Measurements from ENCODE around the gene EEFSEC. TPM values are rescaled to one million over a fixed set of nuclear protein-coding genes. Genes with fewer than 3 reads are reported as not detected.
A peak's percentile ranks its signal among the peaks of the same experiment; 100 is the strongest.

Gene EEFSEC
- polyA plus RNA-seq, 1 donor = 17.1 TPM

DNA sequence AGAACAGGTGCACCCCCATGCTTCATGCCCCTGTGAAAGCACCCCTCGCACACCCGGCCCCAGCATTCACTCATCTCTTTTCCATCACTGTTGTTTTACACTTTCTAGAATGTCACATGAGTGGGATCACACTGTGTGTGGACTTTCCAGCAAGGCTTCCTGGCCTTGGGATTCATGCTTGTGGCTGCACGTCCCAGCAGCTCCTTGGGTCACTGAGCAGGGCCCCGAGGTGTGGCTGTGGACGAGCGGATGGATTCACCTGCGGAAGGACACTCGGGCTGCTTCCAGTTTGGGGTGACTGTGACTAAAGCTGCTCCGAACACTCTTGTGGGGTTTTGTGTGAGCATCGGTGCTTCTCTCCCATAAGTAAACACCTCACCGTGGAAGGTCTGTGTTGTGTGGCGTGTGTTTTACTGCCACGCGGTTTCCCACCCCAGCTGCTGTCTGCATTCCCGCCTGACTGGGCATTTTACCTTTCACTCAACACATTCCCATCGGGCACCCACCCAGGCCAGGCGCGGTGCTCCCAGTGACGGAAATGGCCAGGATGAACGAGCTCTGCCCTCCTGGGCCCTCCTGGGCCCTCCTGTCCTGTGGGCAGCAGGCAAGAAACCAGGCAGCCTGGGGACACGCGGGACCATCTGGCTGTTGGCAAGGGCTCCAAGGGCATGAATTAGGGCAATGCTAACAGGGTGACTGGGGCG lies 272.0 kb downstream of the EEFSEC start:
- no peak for DNase-seq (ENCODE audit: low read depth)

DNA sequence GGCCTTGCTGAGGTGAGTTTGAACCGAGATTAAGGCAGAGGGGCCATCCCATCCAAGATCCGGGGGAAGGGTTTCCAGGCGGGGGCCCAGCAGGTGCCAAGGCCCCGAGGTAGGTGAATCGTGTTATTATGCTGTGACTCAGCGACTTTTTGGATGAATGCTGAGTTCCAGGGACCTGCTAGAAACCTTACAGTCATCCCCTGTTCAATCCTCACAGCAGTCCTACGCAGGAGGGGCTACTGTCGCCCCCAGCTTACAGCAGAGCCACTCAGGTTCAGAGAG lies 272.5 kb downstream of the EEFSEC start:
- DNase-seq (ENCODE audit: low read depth) = no peak

DNA sequence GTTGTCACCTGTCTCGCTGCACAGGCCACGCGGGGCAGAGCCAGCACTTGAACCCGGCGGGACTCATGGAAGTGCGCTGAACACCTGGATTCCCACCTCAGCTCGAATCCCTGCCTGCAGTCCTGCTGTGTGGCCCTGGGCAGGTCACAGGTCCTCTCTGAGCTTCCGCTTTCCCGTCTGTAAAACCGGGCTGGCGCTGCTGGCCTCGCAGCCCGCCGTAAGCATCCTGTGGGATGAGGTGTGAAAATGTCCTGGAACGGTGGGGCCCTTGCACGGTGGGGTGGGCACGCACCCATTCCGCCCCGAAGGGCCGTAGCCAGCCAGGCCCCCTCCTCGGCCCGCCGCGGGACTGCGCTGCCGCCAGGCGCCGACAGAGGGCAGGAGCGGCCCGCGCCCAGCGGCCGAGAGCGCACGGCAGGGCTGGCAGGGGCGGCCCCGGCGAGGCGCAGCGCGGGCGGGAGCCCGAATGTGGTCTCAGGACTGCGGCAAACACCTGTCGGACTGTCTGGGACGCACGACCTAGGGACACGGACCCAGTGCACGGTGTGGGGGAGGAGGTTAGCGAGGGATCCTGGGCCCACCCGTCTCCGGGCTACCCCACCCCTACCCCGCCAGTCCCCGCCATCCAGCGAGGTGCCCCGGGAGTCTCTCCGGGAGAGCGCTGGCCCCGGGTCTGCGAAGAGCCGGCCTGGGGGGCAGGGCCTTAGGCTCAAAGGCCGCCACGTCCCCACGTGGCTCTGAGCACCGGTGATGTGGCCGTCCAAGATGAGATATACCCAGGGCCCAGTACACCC lies 273.0 kb downstream of the EEFSEC start:
- peak; percentile 5 for DNase-seq (ENCODE audit: low read depth)

- DNase-seq (ENCODE audit: low read depth) = no peak
Measured at GRCh38 chr3:128427175-128427857, 274.0 kb downstream of the EEFSEC start.

DNA sequence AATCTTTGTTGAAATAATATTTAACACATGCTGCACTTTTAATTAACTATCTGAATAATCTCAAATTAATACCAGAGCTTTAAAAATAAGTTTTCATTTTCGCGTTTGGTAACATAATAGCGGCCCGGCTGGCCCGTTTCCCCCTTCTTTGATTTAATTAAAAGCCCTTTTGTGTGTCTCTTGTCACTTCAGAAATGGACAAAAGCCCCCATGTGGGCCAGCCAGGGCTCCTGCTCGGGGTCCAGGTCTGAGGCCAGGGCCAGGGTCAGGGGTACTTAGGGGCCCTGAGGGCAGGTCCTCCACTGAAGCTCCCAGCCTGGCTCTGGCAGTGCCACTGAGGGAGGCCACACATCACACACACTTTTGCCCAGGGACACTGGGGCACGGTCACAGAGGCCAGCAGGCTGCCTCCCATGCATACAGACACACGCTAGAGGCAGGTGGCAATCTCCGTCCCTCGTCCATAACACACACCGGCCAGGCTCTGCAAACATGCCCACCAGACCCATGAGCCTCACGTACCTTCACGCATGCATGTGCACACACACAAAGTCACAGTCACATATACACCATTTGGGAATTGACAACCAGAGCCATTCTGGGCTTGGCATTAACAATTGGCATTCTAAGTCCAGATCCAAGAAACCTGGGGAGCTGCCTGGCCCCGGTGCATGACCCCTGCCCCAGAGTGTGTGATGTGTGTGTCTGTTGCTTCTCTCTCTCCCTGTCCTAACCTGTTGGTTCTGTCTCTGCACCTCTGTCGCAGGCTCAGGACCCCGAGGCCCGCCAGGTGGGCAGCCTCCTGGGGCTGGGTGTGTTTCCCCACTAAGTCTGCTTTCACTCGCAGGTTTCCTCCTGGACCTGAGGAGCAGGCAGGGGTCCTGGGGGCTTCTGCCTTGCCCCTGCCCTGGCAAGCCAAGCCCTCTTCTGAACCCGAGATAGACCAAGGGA lies 274.9 kb downstream of the EEFSEC start:
- DNase-seq (ENCODE audit: low read depth) = no peak

DNA sequence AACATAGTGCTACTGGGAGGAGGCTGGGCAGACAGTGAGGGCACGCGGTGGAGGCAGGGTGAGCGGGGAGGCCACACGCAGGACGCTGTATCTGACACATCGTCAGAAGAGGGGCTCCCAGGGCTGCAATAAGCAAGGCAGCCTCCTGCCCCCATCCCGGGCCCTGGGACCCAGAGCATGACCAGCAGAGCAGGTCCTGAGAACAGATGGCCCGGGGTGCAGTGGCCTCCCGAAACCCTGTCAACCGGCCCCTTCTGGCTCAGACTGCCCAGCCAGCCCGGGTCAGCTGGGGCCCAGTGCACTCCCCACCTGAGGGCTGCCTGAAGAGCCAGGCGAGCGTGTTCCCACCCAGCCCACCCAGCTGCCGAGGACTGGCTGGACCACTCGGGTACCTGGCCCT lies 276.0 kb downstream of the EEFSEC start:
- DNase-seq (ENCODE audit: low read depth) = no peak

DNA sequence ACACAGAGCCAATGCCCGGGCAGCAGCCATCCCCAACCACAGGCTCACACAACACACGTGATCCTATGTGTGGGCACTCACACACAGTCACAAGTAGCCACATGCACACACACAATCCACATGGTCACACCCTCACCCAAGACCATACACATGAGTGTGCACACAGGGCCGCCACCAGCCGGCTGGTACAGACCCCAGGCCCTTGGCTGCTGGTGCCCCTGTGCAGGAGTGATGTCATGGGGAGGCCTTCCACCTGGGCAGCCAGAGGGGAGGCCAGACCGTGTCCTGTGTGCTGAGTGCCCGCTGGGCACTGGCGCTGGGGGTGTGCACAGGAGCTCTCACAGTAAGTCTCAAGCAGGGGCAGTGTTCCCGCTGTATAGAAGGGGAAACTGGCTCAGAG lies 276.5 kb downstream of the EEFSEC start:
- DNase-seq (ENCODE audit: low read depth) = no peak

DNA sequence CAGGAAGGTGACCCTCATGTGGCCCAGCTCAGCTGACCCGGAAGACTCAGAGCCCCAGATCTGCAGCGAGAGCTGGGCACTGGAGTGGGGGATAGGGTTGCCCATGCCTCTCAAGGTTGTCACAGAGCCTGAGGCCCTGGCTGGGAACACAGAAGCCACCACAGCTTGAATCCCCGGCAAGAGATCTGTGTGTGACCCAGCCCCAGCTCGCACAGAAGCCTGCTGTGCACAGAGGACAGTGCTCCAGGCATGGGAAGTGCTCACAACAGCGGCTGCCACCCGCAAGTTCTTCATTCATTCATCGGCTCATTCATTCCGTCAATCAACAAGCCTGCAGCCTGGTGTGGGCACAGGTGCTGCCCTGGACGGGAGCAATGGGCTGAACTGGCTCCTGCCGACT lies 277.0 kb downstream of the EEFSEC start:
- no peak for DNase-seq (ENCODE audit: low read depth)

GRCh38 chr3:128430731-128431130 lies 277.4 kb downstream of the EEFSEC start:
- DNase-seq (ENCODE audit: low read depth) = no peak

DNA sequence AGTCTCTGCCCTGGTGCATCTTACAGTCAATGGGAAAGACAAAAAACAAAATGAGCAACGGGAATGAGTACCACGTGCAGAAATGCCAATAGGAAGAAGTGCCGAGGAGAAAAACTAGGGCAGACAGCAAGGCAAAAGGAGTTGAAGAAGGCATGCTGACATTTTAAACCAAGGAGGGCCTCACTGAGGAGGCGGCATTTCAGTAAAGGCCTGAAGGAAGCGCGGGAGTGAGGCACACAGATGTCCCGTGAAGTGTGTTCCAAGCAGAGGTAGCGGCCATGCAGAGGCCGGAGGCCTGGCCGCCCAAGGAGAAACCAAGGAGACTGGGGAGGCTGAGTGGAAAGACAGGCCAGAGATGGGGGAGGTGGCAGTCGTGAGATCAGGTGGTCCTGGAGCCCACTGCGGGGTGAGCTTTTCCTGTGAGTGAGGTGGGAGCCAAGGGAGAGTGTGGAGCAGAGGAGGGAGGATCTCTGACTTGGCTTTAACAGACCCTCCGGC lies 278.6 kb downstream of the EEFSEC start:
- no peak for DNase-seq (ENCODE audit: low read depth)

GRCh38 chr3:128432301-128432970 lies 279.2 kb downstream of the EEFSEC start:
- no peak for DNase-seq (ENCODE audit: low read depth)

DNA sequence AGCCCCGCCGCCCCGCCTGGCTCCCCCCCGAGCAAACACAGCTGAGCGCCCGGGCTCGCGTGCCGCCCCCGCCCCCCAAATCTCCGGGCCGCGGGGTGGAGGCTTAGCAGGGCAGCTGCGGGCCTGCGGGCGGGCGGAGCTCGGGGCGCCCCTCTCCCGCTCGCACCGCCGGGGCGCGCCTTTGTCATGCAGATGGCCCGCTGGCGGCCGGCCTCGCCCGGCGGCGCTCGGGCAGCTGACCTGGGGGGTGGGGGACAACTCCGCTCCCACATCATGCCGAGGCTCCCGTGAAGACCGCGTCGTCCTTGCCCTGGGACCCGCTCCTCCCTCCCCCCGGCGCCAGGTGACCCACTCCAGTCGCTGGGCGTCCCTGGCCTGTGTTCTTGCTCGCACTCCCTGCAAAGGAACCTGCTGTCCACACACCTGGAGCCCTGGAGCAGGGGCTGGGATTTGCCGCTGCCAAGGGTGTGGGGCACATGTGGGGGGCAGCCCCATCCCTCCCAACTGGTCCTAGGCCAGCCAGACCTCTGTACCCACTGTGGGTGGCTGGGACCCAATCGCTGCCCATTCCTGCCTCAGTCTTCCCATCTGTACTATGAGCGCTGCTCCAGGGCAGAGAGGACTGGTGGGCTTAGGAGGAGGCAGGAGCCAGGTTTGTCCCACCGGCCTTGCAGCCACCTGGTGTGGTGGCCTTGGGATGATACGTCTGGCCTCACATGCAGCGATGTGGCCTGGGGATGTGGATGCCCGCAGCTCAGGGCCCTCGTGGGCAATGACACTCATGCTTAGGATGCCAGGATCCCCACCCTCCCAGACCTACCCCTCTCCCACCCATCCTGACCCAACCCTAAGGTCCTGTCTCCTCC lies 279.9 kb downstream of the EEFSEC start:
- DNase-seq (ENCODE audit: low read depth) = no peak

- no peak for DNase-seq (ENCODE audit: low read depth)
Measured at GRCh38 chr3:128433837-128434165, 280.5 kb downstream of the EEFSEC start.

DNA sequence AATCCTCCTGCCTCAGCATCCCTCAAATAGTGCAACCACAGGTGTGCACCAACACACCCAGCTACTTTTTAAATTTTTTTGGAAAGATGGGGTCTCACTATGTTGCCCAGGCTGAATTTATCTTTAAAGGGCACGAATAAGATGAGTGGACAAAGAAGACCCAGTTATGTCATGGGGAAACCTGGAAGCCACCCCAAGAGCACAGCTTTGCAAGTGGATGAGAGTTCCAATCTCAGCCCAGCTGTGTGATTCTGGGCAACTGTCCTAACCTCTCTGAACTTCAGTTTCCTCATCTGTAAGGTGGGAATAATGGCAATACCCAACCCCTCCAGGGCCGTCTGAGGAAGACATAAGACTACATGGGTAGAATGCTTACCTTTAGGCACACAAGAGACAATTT lies 281.2 kb downstream of the EEFSEC start:
- no peak for DNase-seq (ENCODE audit: low read depth)

- no peak for DNase-seq (ENCODE audit: low read depth)
Measured at GRCh38 chr3:128435058-128435457, 281.8 kb downstream of the EEFSEC start.

DNA sequence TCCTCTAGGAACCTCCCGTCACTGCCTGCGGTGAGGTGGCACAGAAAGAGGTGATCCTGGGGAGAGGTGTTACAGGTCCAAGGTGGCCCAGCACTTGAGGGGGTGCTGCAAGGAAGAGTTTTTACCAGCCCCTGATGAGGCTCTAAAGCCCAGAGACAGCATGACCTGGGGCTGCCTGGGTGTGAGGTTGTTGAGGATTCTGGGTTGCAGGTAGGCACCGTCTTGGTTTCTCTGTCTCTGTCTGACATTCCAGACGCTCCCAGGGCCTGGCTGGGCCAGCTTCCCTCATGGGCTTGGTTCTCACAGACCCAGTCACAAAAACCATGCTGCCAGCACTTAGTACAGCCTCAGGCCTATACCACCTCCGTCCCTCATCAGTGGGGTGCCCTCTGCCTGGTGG lies 282.3 kb downstream of the EEFSEC start:
- DNase-seq (ENCODE audit: low read depth) = no peak

DNA sequence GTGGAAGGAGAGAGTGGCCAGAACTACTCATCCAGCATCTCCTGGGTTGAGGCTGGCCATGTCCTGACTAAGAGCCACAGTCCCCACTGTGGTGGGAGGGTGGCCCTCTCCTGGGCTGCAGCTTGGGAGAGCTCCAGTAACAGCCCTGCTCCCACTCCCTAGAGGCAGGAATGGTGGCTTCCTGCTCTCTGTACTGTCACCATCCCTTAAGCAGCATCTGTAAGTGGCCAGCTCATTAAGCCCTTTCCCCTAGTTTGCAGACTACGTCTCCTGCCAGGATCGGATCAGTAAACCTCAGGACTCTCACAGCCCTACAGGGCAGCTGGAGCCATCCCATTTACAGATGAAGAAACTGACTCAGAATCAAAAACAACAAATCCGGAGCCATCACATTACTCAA lies 282.9 kb downstream of the EEFSEC start:
- DNase-seq (ENCODE audit: low read depth) = no peak

DNA sequence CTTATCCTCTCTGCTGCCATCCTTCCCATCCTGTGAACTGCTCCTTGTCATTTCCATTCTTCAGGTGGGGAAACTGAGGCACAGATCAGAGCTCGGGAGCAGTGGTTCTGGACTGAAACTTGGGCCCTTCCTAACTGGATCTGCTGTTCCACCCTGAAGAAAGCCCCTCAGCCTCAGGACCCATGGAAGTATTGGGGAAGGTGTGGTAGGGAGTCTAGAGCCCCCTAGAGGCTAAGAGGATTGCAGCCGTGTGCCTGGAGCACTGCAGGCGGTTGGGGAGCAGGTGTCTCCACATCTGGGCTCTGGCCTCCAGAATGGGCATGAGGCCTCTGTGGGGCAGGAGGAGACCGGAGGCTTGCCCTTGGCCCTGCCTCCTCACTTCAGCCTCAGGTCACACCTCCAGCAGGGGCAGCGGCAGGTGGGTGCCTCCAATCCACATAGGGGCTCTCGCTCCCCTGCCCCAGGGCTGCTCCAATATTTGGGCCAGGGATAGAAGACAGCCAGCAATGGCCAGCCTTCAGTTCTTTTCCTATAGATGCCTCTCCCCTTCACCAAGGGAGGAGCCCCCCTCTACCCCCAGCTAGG lies 285.3 kb downstream of the EEFSEC start:
- no peak for DNase-seq (ENCODE audit: low read depth)

DNA sequence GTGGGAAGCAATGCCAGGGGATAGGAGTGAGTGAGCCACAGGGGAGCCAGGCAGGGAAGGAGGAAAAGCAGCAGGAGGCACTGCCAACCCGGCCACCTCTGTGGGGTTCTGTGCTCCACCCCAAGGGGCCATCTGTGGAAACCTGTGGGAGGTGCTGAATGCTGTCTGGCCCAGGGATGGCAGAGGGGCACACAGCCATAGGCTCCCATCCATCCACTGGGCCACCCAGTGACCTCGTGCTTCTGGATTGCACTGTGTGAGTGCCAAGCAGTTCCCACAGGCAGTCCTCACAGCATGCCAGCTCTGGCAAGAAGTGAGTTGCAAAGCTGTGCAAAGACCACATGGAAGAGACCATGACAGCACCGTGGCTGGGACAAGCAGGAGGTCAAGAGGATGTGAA lies 285.9 kb downstream of the EEFSEC start:
- no peak for DNase-seq (ENCODE audit: low read depth)

GRCh38 chr3:128442070-128442469 lies 288.8 kb downstream of the EEFSEC start:
- no peak for DNase-seq (ENCODE audit: low read depth)

Data from forelimb muscle (tissue), 1 donor.